T-helper 2 cell treated with Interferon-gamma antibody and Interleukin-4, amounts not matched to agents 5 μg/mL and 100 μg/mL, for 36 hours (primary cell): ENCODE measurements around the gene MUC3A.
"Not testable (repeated sequence)": the region's sequence is repeated elsewhere in the genome, so short reads cannot be mapped to it uniquely, and the experiment has no call there.

Experiments
- DNase-seq: peaks from one replicate; pipeline ENCODE4 v3.0.0; 2021; ENCODE audit warnings: low spot score
- H3K27ac Mint-ChIP-seq: one replicate; pipeline ENCODE4 v1.8.0; 2021; ENCODE audit warnings: mild to moderate bottlenecking, mixed read lengths
- H3K27me3 Mint-ChIP-seq: one replicate; pipeline ENCODE4 v1.8.0; 2021; ENCODE audit warnings: low read depth, mixed read lengths
- H3K36me3 Mint-ChIP-seq: one replicate; pipeline ENCODE4 v1.8.0; 2021; ENCODE audit warnings: low read depth, mixed read lengths
- H3K4me1 Mint-ChIP-seq: one replicate; pipeline ENCODE4 v1.8.0; 2021; ENCODE audit warnings: low read depth, mixed read lengths
- H3K4me3 Mint-ChIP-seq: one replicate; pipeline ENCODE4 v1.8.0; 2022; ENCODE audit warnings: mild to moderate bottlenecking, moderate library complexity, mixed read lengths
- H3K9me3 Mint-ChIP-seq: one replicate; pipeline ENCODE4 v1.8.0; 2021; ENCODE audit warnings: mixed read lengths

The MUC3A gene

DNA sequence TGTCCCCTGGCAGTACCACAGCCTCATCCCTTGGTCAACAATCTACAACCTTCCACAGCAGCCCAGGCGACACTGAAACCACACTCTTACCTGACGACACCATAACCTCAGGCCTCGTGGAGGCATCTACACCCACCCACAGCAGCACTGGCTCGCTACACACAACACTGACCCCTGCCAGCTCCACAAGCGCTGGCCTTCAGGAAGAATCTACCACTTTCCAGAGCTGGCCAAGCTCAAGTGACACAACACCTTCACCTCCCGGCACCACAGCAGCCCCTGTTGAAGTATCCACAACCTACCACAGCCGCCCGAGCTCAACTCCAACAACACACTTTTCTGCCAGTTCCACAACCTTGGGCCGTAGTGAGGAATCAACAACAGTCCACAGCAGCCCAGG, 50.0 kb downstream of the MUC3A start:
- not testable (repeated sequence) for H3K4me1 Mint-ChIP-seq, H3K27me3 Mint-ChIP-seq, H3K4me3 Mint-ChIP-seq, H3K36me3 Mint-ChIP-seq, H3K27ac Mint-ChIP-seq, DNase-seq
- peaks cover 11% of the 10 kb centered on the region for H3K9me3 Mint-ChIP-seq

- H3K27ac Mint-ChIP-seq, H3K27me3 Mint-ChIP-seq, H3K4me1 Mint-ChIP-seq, H3K4me3 Mint-ChIP-seq, DNase-seq, H3K36me3 Mint-ChIP-seq: not testable (repeated sequence)
- peaks cover 11% of the 10 kb centered on the region for H3K9me3 Mint-ChIP-seq
Observed at GRCh38 chr7:101000025-101000424, 50.7 kb downstream of the MUC3A start.

GRCh38 chr7:101002333-101002732, 53.0 kb downstream of the MUC3A start:
- not testable (repeated sequence) for H3K36me3 Mint-ChIP-seq, H3K4me1 Mint-ChIP-seq, H3K4me3 Mint-ChIP-seq, H3K27ac Mint-ChIP-seq, H3K9me3 Mint-ChIP-seq, DNase-seq, H3K27me3 Mint-ChIP-seq

- H3K36me3 Mint-ChIP-seq, H3K27me3 Mint-ChIP-seq: not testable (repeated sequence)
Observed at GRCh38 chr7:101007361-101007760, 58.0 kb downstream of the MUC3A start.

DNA sequence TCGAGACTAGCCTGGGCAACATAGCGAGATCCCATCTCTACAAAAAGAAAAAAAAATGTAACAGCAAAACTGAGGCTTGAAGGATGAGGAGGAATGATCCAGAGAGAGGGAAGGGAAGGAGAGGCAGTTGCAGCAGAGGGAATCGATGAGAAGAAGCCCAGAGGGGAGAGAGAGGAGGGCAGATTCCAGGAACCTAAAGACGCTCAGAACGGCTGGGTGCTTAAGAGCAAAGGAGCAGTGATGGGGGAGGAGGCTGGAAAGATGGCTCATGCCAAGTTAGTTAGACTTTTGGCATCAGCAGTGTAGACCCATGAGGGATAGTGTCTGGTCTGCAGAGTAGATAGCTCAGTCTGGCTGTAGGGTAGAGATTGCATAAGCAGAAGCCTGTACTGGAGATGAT, 60.3 kb downstream of the MUC3A start:
- no peak for DNase-seq
- Mint-ChIP-seq H3K4me1 (peaks cover 2% of the 10 kb centered on the region), H3K9me3 (no peaks in the 10 kb centered on the region), H3K4me3 (no peak overlapping the region), H3K36me3 (peaks cover 5% of the 10 kb centered on the region), H3K27me3 (no peaks in the 10 kb centered on the region), H3K27ac (no peak overlapping the region)

More at GRCh38 chr7:101007361-101007760, 58.0 kb downstream of the MUC3A start:
- not testable (repeated sequence) for H3K4me3 Mint-ChIP-seq, H3K9me3 Mint-ChIP-seq, DNase-seq, H3K4me1 Mint-ChIP-seq, H3K27ac Mint-ChIP-seq

- no peak for DNase-seq
- Mint-ChIP-seq H3K9me3 (no peaks in the 10 kb centered on the region), H3K4me1 (peaks cover 14% of the 10 kb centered on the region), H3K4me3 (no peak overlapping the region), H3K27ac (no peak overlapping the region), H3K27me3 (no peaks in the 10 kb centered on the region), H3K36me3 (peaks cover 8% of the 10 kb centered on the region)
Observed at GRCh38 chr7:101012931-101013330, 63.6 kb downstream of the MUC3A start.

DNA sequence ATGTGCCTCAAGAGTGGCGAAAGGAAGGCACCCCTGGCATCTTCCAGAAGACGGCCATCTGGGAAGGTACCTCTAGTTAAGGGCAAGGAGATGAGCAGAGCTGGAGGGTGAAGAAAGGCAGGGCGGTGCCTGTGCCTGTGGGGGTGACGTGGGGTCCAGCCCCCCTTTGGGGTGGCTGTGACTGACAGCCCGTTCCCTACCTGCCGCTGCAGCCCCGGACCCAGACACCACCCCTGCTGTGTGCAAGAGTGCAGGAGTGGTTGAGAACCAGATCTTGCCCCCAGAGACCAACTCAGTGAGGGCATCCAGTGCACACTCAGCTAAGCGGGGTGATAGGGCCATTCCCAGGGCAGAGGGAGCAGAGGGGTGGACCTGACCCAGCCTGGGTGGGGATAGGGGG, 66.3 kb downstream of the MUC3A start:
- Mint-ChIP-seq H3K4me1 (peaks cover 17% of the 10 kb centered on the region), H3K9me3 (no peaks in the 10 kb centered on the region), H3K27me3 (peaks cover 2% of the 10 kb centered on the region), H3K36me3 (peaks cover 8% of the 10 kb centered on the region), H3K27ac (peak overlapping the region; percentile 63), H3K4me3 (peak overlapping the region; percentile 93)
- DNase-seq, result no peak

DNA sequence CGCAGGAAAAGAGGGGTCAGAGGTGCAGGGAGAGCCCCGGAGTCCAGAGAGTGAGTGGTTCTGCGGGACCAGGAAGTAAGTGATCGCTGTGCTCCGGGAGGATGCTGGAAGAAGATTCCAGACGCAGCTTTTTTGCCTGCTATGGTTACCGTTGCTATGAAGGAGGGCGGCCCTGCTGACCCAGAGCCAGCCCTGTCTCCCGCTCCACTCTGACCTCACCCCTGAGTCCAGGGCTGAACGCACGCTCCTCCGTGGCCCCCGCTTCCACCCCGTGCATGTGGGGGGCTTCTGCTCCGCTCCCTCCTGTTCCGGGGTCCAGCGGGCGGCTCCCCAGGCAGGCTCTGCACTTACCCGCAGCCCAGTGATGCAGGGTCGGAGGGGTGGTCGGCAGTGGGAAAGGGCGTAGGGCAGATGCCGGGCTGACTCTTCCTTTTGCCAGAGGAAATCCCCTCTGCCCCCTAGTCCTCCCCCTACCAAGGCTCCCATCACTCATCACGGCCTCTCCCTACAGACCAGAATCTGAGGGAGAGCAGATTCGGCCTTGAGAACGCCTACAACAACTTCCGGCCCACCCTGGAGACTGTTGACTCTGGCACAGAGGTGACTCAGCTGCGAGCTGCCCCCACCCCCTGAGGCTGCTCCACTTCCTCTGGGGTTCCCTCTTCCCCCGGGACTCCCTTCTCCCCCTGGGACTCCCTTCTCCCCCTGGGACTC, 67.9 kb downstream of the MUC3A start:
- Mint-ChIP-seq H3K4me3 (peak overlapping the region; percentile 93), H3K36me3 (peaks cover 5% of the 10 kb centered on the region), H3K27ac (peak overlapping the region; percentile 98), H3K27me3 (peaks cover 10% of the 10 kb centered on the region), H3K4me1 (peaks cover 17% of the 10 kb centered on the region), H3K9me3 (no peaks in the 10 kb centered on the region)
- peak; percentile 81 for DNase-seq
